Measurements from ENCODE around the gene CFDP1.

The CFDP1 gene

GRCh38 chr16:75288596-75289120 is 144.6 kb downstream of the CFDP1 start:
- Histone ChIP-seq H3K9me3 (ENCODE audit: insufficient read depth, low read length) (no peaks in the 10 kb centered on the region), H2AFZ (ENCODE audit: low read depth, low read length) (no peak overlapping the region), H3K36me3 (replicated peaks; ENCODE audit: low read depth, low read length) (peaks cover 22% of the 10 kb centered on the region), H3K27me3 (ENCODE audit: low read depth, low read length) (no peaks in the 10 kb centered on the region), H3K9ac (ENCODE audit: low read length) (no peak overlapping the region), H3K79me2 (ENCODE audit: low read length) (no peaks in the 10 kb centered on the region), H3K4me1 (ENCODE audit: low read length) (no peaks in the 10 kb centered on the region), H3K4me3 (ENCODE audit: low read length) (no peak overlapping the region), H3K4me2 (ENCODE audit: low read length) (no peak overlapping the region), H4K20me1 (ENCODE audit: insufficient read depth, low read length) (0 out of 2 replicates have a peak, but pooled peaks cover 4% of the 10 kb centered on the region), H3K27ac (ENCODE audit: low read length) (no peak overlapping the region)
- no peak for TF ChIP-seq EZH2phosphoT487 (IDR thresholded peaks at IDR 0.05; ENCODE audit: low read depth)
- no peak for TF ChIP-seq CTCF (IDR thresholded peaks at IDR 0.05; ENCODE audit: low read depth, low read length)

GRCh38 chr16:75288181-75288580 is 145.1 kb downstream of the CFDP1 start:
- Histone ChIP-seq H3K4me2 (ENCODE audit: low read length) (no peak overlapping the region), H3K4me1 (ENCODE audit: low read length) (no peaks in the 10 kb centered on the region), H3K36me3 (replicated peaks; ENCODE audit: low read depth, low read length) (peaks cover 18% of the 10 kb centered on the region), H3K79me2 (ENCODE audit: low read length) (no peaks in the 10 kb centered on the region), H3K4me3 (ENCODE audit: low read length) (no peak overlapping the region), H3K9me3 (ENCODE audit: insufficient read depth, low read length) (no peaks in the 10 kb centered on the region), H2AFZ (ENCODE audit: low read depth, low read length) (no peak overlapping the region), H3K9ac (ENCODE audit: low read length) (no peak overlapping the region), H3K27me3 (ENCODE audit: low read depth, low read length) (no peaks in the 10 kb centered on the region), H3K27ac (ENCODE audit: low read length) (no peak overlapping the region), H4K20me1 (ENCODE audit: insufficient read depth, low read length) (0 out of 2 replicates have a peak, but pooled peaks cover 4% of the 10 kb centered on the region)
- no peak for TF ChIP-seq CTCF (IDR thresholded peaks at IDR 0.05; ENCODE audit: low read depth, low read length)

GRCh38 chr16:75287708-75288107 is 145.6 kb downstream of the CFDP1 start:
- Histone ChIP-seq H3K4me1 (ENCODE audit: low read length) (no peaks in the 10 kb centered on the region), H3K36me3 (replicated peaks; ENCODE audit: low read depth, low read length) (peaks cover 13% of the 10 kb centered on the region), H3K4me3 (ENCODE audit: low read length) (no peak overlapping the region), H3K4me2 (ENCODE audit: low read length) (no peak overlapping the region), H3K9me3 (ENCODE audit: insufficient read depth, low read length) (no peaks in the 10 kb centered on the region), H4K20me1 (ENCODE audit: insufficient read depth, low read length) (0 out of 2 replicates have a peak, but pooled peaks cover 4% of the 10 kb centered on the region), H3K79me2 (ENCODE audit: low read length) (no peaks in the 10 kb centered on the region), H2AFZ (ENCODE audit: low read depth, low read length) (no peak overlapping the region), H3K9ac (ENCODE audit: low read length) (no peak overlapping the region), H3K27ac (ENCODE audit: low read length) (no peak overlapping the region), H3K27me3 (ENCODE audit: low read depth, low read length) (no peaks in the 10 kb centered on the region)
- TF ChIP-seq EZH2phosphoT487 (IDR thresholded peaks at IDR 0.05; ENCODE audit: low read depth): no peak
- TF ChIP-seq CTCF (IDR thresholded peaks at IDR 0.05; ENCODE audit: low read depth, low read length): no peak

GRCh38 chr16:75286389-75286788 is 146.9 kb downstream of the CFDP1 start:
- no peak overlapping the region for H3K27ac ChIP-seq (ENCODE audit: low read length)
- no peak for TF ChIP-seq CTCF (IDR thresholded peaks at IDR 0.05; ENCODE audit: low read depth, low read length)
- no peak for TF ChIP-seq EZH2phosphoT487 (IDR thresholded peaks at IDR 0.05; ENCODE audit: low read depth)
- no peak overlapping the region for H3K4me3 ChIP-seq (ENCODE audit: low read length)
- H3K27me3 ChIP-seq (ENCODE audit: low read depth, low read length): no peaks in the 10 kb centered on the region
- H3K9ac ChIP-seq (ENCODE audit: low read length): no peak overlapping the region
- H3K9me3 ChIP-seq (ENCODE audit: insufficient read depth, low read length): no peaks in the 10 kb centered on the region
- no peaks in the 10 kb centered on the region for H3K79me2 ChIP-seq (ENCODE audit: low read length)
- peaks cover 9% of the 10 kb centered on the region for H3K36me3 ChIP-seq (replicated peaks; ENCODE audit: low read depth, low read length)
- no peak overlapping the region for H2AFZ ChIP-seq (ENCODE audit: low read depth, low read length)
- H4K20me1 ChIP-seq (ENCODE audit: insufficient read depth, low read length): 0 out of 2 replicates have a peak, but pooled peaks cover 4% of the 10 kb centered on the region
- H3K4me1 ChIP-seq (ENCODE audit: low read length): no peaks in the 10 kb centered on the region
- no peak overlapping the region for H3K4me2 ChIP-seq (ENCODE audit: low read length)

Measured in OCI-LY3 (cell line).